ENCODE measurements around the gene EXOC6B. TPM values are rescaled to one million over a fixed set of nuclear protein-coding genes. Genes with fewer than 3 reads are reported as not detected.

The EXOC6B gene
- total RNA-seq, 1 experiment from 2014 or later = 33.7 TPM

DNA sequence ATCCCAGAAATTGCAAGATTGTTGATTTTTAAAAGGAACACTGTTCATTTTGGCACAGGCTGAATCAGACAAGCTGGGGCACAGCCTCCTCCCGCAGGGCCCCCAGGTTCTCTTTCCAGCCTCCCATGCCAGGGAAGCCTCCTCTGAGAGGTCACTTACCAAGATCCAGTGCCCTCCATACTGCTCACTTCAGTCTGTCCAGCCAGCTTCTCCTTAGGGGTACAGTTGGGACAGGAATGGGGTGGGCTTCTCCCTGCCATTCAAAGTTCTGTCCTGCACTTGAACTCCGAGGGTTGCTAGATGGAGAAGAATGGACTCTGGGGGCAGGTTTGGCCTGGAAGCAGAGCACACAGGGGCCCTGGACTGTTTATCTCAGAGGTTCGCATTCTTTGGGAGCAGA lies 670.7 kb downstream of the EXOC6B start:
- no peak overlapping the region for H3K27ac Mint-ChIP-seq
- H3K36me3 Mint-ChIP-seq = no peaks in the 10 kb centered on the region
- no peak overlapping the region for H3K4me3 Mint-ChIP-seq
- CTCF ChIA-PET = interaction anchor here (0.7 to 1.4 kb wide), 5 partner anchors 53 to 424 kb away, joined by 3 read pairs; no protein-coding TSS in a partner anchor
- H3K27me3 Mint-ChIP-seq (ENCODE audit: low read depth) = peaks cover 35% of the 10 kb centered on the region
- no peak for ATAC-seq
- no peaks in the 10 kb centered on the region for H3K9me3 Mint-ChIP-seq
- TF ChIP-seq ZNF425 (CRISPR knock-in tag; conservative IDR thresholded peaks at IDR 0.05) = no peak
- no peak for TF ChIP-seq EMX1 (CRISPR knock-in tag; IDR thresholded peaks at IDR 0.05)
- TF ChIP-seq CREB1 (CRISPR knock-in tag; IDR thresholded peaks at IDR 0.05) = no peak
- TF ChIP-seq NR2C2 (CRISPR knock-in tag; IDR thresholded peaks at IDR 0.05) = no peak
- H3K4me1 Mint-ChIP-seq = peaks cover 4% of the 10 kb centered on the region
- no peak for DNase-seq (ENCODE audit: low spot score)
- POLR2A ChIA-PET = no interaction called here

- ATAC-seq (no peak), DNase-seq (ENCODE audit: low spot score) (no peak)
- CTCF ChIA-PET = interaction anchor here (0.7 to 3.8 kb wide), 3 partner anchors 171 to 425 kb away, joined by 3 to 17 read pairs (median 4); no protein-coding TSS in a partner anchor
- POLR2A ChIA-PET = no interaction called here
- no peak overlapping the region for H3K27ac Mint-ChIP-seq
- TF ChIP-seq, protein P1, sequence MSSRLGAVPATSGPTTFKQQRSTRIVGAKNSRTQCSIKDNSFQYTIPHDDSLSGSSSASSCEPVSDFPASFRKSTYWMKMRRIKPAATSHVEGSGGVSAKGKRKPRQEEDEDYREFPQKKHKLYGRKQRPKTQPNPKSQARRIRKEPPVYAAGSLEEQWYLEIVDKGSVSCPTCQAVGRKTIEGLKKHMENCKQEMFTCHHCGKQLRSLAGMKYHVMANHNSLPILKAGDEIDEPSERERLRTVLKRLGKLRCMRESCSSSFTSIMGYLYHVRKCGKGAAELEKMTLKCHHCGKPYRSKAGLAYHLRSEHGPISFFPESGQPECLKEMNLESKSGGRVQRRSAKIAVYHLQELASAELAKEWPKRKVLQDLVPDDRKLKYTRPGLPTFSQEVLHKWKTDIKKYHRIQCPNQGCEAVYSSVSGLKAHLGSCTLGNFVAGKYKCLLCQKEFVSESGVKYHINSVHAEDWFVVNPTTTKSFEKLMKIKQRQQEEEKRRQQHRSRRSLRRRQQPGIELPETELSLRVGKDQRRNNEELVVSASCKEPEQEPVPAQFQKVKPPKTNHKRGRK (CRISPR knock-in tag; IDR thresholded peaks at IDR 0.05; ENCODE audit: borderline replicate concordance) = no peak
- TF ChIP-seq, protein P2, sequence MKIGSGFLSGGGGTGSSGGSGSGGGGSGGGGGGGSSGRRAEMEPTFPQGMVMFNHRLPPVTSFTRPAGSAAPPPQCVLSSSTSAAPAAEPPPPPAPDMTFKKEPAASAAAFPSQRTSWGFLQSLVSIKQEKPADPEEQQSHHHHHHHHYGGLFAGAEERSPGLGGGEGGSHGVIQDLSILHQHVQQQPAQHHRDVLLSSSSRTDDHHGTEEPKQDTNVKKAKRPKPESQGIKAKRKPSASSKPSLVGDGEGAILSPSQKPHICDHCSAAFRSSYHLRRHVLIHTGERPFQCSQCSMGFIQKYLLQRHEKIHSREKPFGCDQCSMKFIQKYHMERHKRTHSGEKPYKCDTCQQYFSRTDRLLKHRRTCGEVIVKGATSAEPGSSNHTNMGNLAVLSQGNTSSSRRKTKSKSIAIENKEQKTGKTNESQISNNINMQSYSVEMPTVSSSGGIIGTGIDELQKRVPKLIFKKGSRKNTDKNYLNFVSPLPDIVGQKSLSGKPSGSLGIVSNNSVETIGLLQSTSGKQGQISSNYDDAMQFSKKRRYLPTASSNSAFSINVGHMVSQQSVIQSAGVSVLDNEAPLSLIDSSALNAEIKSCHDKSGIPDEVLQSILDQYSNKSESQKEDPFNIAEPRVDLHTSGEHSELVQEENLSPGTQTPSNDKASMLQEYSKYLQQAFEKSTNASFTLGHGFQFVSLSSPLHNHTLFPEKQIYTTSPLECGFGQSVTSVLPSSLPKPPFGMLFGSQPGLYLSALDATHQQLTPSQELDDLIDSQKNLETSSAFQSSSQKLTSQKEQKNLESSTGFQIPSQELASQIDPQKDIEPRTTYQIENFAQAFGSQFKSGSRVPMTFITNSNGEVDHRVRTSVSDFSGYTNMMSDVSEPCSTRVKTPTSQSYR (CRISPR knock-in tag; IDR thresholded peaks at IDR 0.05) = no peak
- TF ChIP-seq ZNF416 (CRISPR knock-in tag; IDR thresholded peaks at IDR 0.05) (no peak), KAT7 (CRISPR knock-in tag; IDR thresholded peaks at IDR 0.05; ENCODE audit: borderline replicate concordance) (no peak), ZNF232 (CRISPR knock-in tag; IDR thresholded peaks at IDR 0.05) (no peak)
- peaks cover 11% of the 10 kb centered on the region for H3K4me1 Mint-ChIP-seq
- no peaks in the 10 kb centered on the region for H3K36me3 Mint-ChIP-seq
- H3K4me3 Mint-ChIP-seq = no peak overlapping the region
- H3K27me3 Mint-ChIP-seq (ENCODE audit: low read depth) = peaks cover 42% of the 10 kb centered on the region
- no peaks in the 10 kb centered on the region for H3K9me3 Mint-ChIP-seq
These were observed 671.4 kb downstream of the EXOC6B start for GRCh38 chr2:72154386-72154975.

- ATAC-seq (no peak), DNase-seq (ENCODE audit: low spot score) (no peak)
- Mint-ChIP-seq H3K4me1 (peaks cover 16% of the 10 kb centered on the region), H3K27me3 (ENCODE audit: low read depth) (peaks cover 47% of the 10 kb centered on the region), H3K27ac (no peak overlapping the region), H3K4me3 (no peak overlapping the region), H3K36me3 (no peaks in the 10 kb centered on the region), H3K9me3 (no peaks in the 10 kb centered on the region)
- TF ChIP-seq, protein P3, sequence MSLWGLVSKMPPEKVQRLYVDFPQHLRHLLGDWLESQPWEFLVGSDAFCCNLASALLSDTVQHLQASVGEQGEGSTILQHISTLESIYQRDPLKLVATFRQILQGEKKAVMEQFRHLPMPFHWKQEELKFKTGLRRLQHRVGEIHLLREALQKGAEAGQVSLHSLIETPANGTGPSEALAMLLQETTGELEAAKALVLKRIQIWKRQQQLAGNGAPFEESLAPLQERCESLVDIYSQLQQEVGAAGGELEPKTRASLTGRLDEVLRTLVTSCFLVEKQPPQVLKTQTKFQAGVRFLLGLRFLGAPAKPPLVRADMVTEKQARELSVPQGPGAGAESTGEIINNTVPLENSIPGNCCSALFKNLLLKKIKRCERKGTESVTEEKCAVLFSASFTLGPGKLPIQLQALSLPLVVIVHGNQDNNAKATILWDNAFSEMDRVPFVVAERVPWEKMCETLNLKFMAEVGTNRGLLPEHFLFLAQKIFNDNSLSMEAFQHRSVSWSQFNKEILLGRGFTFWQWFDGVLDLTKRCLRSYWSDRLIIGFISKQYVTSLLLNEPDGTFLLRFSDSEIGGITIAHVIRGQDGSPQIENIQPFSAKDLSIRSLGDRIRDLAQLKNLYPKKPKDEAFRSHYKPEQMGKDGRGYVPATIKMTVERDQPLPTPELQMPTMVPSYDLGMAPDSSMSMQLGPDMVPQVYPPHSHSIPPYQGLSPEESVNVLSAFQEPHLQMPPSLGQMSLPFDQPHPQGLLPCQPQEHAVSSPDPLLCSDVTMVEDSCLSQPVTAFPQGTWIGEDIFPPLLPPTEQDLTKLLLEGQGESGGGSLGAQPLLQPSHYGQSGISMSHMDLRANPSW (CRISPR knock-in tag; conservative IDR thresholded peaks at IDR 0.05; ENCODE audit: low read depth) = no peak
- no peak for TF ChIP-seq CBFB (CRISPR knock-in tag; IDR thresholded peaks at IDR 0.05; ENCODE audit: low read depth)
- no peak for TF ChIP-seq MYBL2 (CRISPR knock-in tag; IDR thresholded peaks at IDR 0.05)
- no peak for TF ChIP-seq TP53 (CRISPR knock-in tag; IDR thresholded peaks at IDR 0.05)
- ChIA-PET CTCF (interaction anchor here (0.5 to 3.8 kb wide), 6 partner anchors 17 to 426 kb away, joined by 3 to 17 read pairs (median 6); no protein-coding TSS in a partner anchor), POLR2A (no interaction called here)
These were observed 671.9 kb downstream of the EXOC6B start for GRCh38 chr2:72153924-72154323.
